Natural killer cell (primary cell): ENCODE results near the gene HHIP. TPM values are rescaled to one million over a fixed set of nuclear protein-coding genes. Genes with fewer than 3 reads are reported as not detected.

Experiments
- ATAC-seq, 3 donors: fragments of 150-1000 bp in 2 of 3; fragments of 200-7000 bp in 1 of 3; cut with Tn5 transposase; 1 replicate in 1 of 3; 2 replicates in 2 of 3; pipeline ENCODE4 v1.10.0; 2021; ENCODE audit warnings: mild to moderate bottlenecking in 2 of 3, moderate library complexity in 2 of 3
- DNase-seq, 2 donors: peaks; one replicate each; pipeline versions ENCODE4 v3.0.0 to v3.0.0-alpha.2; 2013 to 2021; ENCODE audit warnings: mixed read lengths in 1 of 2
- H3K27ac ChIP-seq: one replicate; pipeline ENCODE4 v1.5.1; 2013; ENCODE audit warnings: mild to moderate bottlenecking, low read length
- H3K27me3 ChIP-seq: one replicate; pipeline ENCODE4 v1.6.1; 2013; ENCODE audit warnings: low read length; ENCODE audit not compliant: control insufficient read depth, insufficient read depth
- H3K36me3 ChIP-seq: one replicate; pipeline ENCODE4 v1.6.1; 2013; ENCODE audit warnings: low read length; ENCODE audit not compliant: control insufficient read depth, insufficient read depth
- H3K4me1 ChIP-seq: one replicate; pipeline ENCODE4 v1.6.1; 2013; ENCODE audit warnings: low read length; ENCODE audit not compliant: control insufficient read depth, insufficient read depth
- H3K4me3 ChIP-seq: one replicate; pipeline ENCODE4 v1.5.1; 2013; ENCODE audit warnings: low read length
- H3K9me3 ChIP-seq: one replicate; pipeline ENCODE4 v1.6.1; 2013; ENCODE audit warnings: low read length; ENCODE audit not compliant: control insufficient read depth, insufficient read depth
- H3K27ac Mint-ChIP-seq, 2 donors: one replicate each; pipeline ENCODE4 v1.8.0; 2022; ENCODE audit warnings: mild to moderate bottlenecking in 2 of 2, mixed read lengths in 2 of 2, moderate library complexity in 1 of 2
- H3K27me3 Mint-ChIP-seq, 2 donors: one replicate each; pipeline ENCODE4 v1.8.0; 2022; ENCODE audit warnings: low read depth in 2 of 2, mixed read lengths in 2 of 2
- H3K36me3 Mint-ChIP-seq: one replicate; pipeline ENCODE4 v1.8.0; 2022; ENCODE audit warnings: mixed read lengths
- H3K4me1 Mint-ChIP-seq, 2 donors: one replicate each; pipeline ENCODE4 v1.8.0; 2022; ENCODE audit warnings: mixed read lengths in 2 of 2
- H3K4me3 Mint-ChIP-seq: one replicate; pipeline ENCODE4 v1.8.0; 2022; ENCODE audit warnings: mild to moderate bottlenecking, moderate library complexity, mixed read lengths
- H3K9me3 Mint-ChIP-seq, 2 donors: one replicate each; pipeline ENCODE4 v1.8.0; 2022; ENCODE audit warnings: mixed read lengths in 2 of 2
- WGBS: methylation state at CpG from one replicate; pipeline ENCODE4 v1.1.7; 2013; ENCODE audit warnings: missing lambda C conversion rate; ENCODE audit not compliant: insufficient coverage; 5-methylcytosine and 5-hydroxymethylcytosine counted together
- intact Hi-C: fragments of 100-400 bp; cut with micrococcal nuclease; formaldehyde crosslinking; loops from one replicate; pipeline ENCODE4 v1.14.2; 2022
- total RNA-seq, 4 donors: library from RNA; stranded (reverse); fragments of 120-200 nt in 1 of 4; gene quantifications; one replicate each; pipeline versions ENCODE4 v1.2.3 to v1.2.4, GENCODE V29; 2013 to 2022
- TF ChIP-seq, protein P1 (sequence below): fragments of 200-600 bp; IDR thresholded peaks from one replicate; pipeline ENCODE4 v1.8.0; 2022; ENCODE audit warnings: antibody characterized with exemption

Gene HHIP
- total RNA-seq, 3 donors from 2014 or later (not counting 1 experiment from before 2014, with no cell fraction given), result not detected

DNA sequence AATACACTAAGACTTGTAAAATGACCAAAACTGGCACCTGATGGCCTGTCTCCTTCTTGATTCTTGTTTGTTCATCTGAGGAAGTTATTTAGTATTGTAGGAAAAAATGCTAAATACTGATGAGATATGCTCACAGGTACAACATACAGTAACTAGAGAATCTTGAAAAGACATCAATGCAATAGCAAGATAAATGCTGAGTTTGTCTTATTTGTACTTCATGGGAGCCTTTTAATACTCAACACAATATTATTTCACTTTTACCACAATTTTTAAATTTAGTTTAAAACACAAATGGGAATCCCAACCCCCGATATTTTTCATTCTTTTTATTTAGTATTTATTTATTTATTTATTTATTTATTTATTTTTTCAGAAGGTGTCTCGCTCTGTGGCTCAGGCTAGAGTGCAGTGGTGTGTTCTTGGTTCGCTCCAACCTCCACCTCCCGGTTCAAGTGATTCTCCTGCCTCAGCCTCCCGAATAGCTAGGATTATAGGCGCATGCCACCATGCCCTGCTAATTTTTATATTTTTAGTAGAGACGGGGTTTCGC lies 12.1 kb downstream of the HHIP start:
- no peaks in the 10 kb centered on the region for H3K27me3 Mint-ChIP-seq
- DNase-seq (no peak), ATAC-seq (no peak)
- Histone ChIP-seq H3K4me3 (no peak overlapping the region), H3K27me3 (no peaks in the 10 kb centered on the region), H3K4me1 (no peaks in the 10 kb centered on the region), H3K9me3 (no peaks in the 10 kb centered on the region), H3K36me3 (no peaks in the 10 kb centered on the region), H3K27ac (no peak overlapping the region)
- H3K36me3 Mint-ChIP-seq, result no peaks in the 10 kb centered on the region
- H3K9me3 Mint-ChIP-seq, result no peaks in the 10 kb centered on the region
- H3K4me3 Mint-ChIP-seq, result no peak overlapping the region
- 95% methylated on average over 7 of the region's 8 CpGs for WGBS
- TF ChIP-seq, protein P1, sequence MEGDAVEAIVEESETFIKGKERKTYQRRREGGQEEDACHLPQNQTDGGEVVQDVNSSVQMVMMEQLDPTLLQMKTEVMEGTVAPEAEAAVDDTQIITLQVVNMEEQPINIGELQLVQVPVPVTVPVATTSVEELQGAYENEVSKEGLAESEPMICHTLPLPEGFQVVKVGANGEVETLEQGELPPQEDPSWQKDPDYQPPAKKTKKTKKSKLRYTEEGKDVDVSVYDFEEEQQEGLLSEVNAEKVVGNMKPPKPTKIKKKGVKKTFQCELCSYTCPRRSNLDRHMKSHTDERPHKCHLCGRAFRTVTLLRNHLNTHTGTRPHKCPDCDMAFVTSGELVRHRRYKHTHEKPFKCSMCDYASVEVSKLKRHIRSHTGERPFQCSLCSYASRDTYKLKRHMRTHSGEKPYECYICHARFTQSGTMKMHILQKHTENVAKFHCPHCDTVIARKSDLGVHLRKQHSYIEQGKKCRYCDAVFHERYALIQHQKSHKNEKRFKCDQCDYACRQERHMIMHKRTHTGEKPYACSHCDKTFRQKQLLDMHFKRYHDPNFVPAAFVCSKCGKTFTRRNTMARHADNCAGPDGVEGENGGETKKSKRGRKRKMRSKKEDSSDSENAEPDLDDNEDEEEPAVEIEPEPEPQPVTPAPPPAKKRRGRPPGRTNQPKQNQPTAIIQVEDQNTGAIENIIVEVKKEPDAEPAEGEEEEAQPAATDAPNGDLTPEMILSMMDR, result no peak
- H3K27ac Mint-ChIP-seq, result no peak overlapping the region
- no peaks in the 10 kb centered on the region for H3K4me1 Mint-ChIP-seq
- intact Hi-C loops, result no loop called here

DNA sequence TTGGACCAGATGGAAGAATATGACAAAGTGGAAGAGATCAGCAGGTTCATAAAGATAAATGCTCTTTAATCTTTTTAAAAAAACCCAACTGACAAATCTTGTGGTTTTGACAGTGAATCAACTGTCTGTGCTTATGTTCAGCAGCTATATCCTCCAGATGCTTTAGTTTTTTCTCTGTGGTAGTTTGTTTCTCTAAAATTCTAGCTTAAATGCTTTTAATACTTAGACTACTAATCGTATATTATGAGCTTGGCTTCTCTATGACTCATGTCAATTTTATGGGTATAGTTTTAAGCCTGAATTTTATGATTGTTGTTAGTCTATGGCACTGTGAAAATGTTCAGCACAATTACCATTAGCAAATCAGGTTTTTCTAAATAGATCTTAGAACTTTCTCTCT lies 12.9 kb downstream of the HHIP start:
- Mint-ChIP-seq H3K36me3 (no peaks in the 10 kb centered on the region), H3K27ac (no peak overlapping the region), H3K4me1 (peaks cover under 1 to 3% of the 10 kb centered on the region in 2 donors), H3K9me3 (no peaks in the 10 kb centered on the region), H3K27me3 (no peaks in the 10 kb centered on the region), H3K4me3 (no peak overlapping the region)
- ATAC-seq (no peak), DNase-seq (no peak)
- Histone ChIP-seq H3K9me3 (no peaks in the 10 kb centered on the region), H3K4me3 (no peak overlapping the region), H3K4me1 (no peaks in the 10 kb centered on the region), H3K36me3 (no peaks in the 10 kb centered on the region), H3K27ac (no peak overlapping the region), H3K27me3 (no peaks in the 10 kb centered on the region)
- intact Hi-C loops, result no loop called here
- TF ChIP-seq, protein P1, result no peak
- WGBS, result no CpG with 5 or more reads among the region's 1 CpG

DNA sequence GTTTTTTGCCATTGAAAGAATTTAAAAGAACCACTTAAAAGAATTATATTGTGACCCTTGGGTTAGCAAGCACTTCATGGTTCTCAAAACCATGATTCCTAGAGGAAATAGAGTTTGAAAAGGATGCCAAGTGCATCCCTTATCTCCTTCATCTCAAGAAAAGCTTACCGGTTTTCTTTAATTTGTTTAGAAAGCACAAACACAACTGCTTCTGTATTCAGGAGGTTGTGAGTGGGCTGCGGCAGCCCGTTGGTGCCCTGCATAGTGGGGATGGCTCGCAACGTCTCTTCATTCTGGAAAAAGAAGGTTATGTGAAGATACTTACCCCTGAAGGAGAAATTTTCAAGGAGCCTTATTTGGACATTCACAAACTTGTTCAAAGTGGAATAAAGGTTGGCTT lies 13.5 kb downstream of the HHIP start:
- no peaks in the 10 kb centered on the region for H3K9me3 ChIP-seq

More for the DNA sequence above, 13.5 kb downstream of the HHIP start:
- no peak for ATAC-seq
- Mint-ChIP-seq H3K4me1 (peaks cover 5 to 9% of the 10 kb centered on the region in 2 donors), H3K27me3 (no peaks in the 10 kb centered on the region), H3K4me3 (no peak overlapping the region), H3K9me3 (no peaks in the 10 kb centered on the region), H3K36me3 (no peaks in the 10 kb centered on the region), H3K27ac (no peak overlapping the region)
- TF ChIP-seq, protein P1, result no peak
- no peak for DNase-seq
- intact Hi-C loops, result no loop called here
- no peaks in the 10 kb centered on the region for H3K36me3 ChIP-seq
- H3K27ac ChIP-seq, result no peak overlapping the region
- no peaks in the 10 kb centered on the region for H3K4me1 ChIP-seq
- H3K27me3 ChIP-seq, result no peaks in the 10 kb centered on the region
- 69% methylated on average over 4 of the region's 5 CpGs for WGBS
- H3K4me3 ChIP-seq, result no peak overlapping the region
